ENCODE data around the gene RFC4. TPM values are rescaled to one million over a fixed set of nuclear protein-coding genes. Genes with fewer than 3 reads are reported as not detected.

RFC4 gene
- total and polyA plus RNA-seq, 2 of the 8 experiments (the other 6 are each of a cell fraction or from before 2014, with no cell fraction given) = 21.8 to 86.9 TPM

GRCh38 chr3:186798239-186798874 lies 7.9 kb downstream of the RFC4 start:
- H4K20me1 ChIP-seq (replicated peaks in 1 of 2; ENCODE audit: control insufficient read depth in 1 of 2, insufficient read depth in 2 of 2, low read length in 2 of 2) = peaks cover 4 to 5% of the 10 kb centered on the region in 2 experiments
- no peak overlapping the region for H3K9ac ChIP-seq (replicated peaks in 1 of 4; ENCODE audit: extremely low read depth in 1 of 4, low read depth in 3 of 4, low read length in 3 of 4)
- no peak overlapping the region for H3K14ac ChIP-seq (ENCODE audit: insufficient read length)
- no peaks in the 10 kb centered on the region for H3K9me3 ChIP-seq (ENCODE audit: insufficient read depth in 2 of 2, low read depth in 1 of 2, low read length in 1 of 2)
- no peak overlapping the region for H2BK15ac ChIP-seq (ENCODE audit: low read length)
- WGBS, 2 experiments (ENCODE audit: extremely low coverage in 1 of 2, insufficient coverage in 1 of 2, insufficient read length in 1 of 2, insufficient replicate concordance in 2 of 2, low coverage in 1 of 2, low lambda C conversion rate in 2 of 2, missing lambda C conversion rate in 1 of 2) = 98% methylated on average over 3 of the region's 3 CpGs; no CpG with 5 or more reads in 1 of the 2 experiments
- H3K79me2 ChIP-seq (ENCODE audit: control insufficient read depth in 1 of 2, insufficient read depth in 2 of 2, low read length in 2 of 2) = no peaks in the 10 kb centered on the region; a peak in 1 of 4 replicates
- no peak overlapping the region for H2BK12ac ChIP-seq (ENCODE audit: low read depth, low read length)
- H2BK5ac ChIP-seq (ENCODE audit: low read depth, low read length) = no peak overlapping the region
- no peaks in the 10 kb centered on the region for H3K79me1 ChIP-seq (ENCODE audit: low read depth, low read length)
- no peak overlapping the region for H2BK120ac ChIP-seq (replicated peaks; ENCODE audit: low read depth, low read length)
- no peaks in the 10 kb centered on the region for H3K23me2 ChIP-seq (ENCODE audit: low read depth, low read length)
- H3K4me2 ChIP-seq (ENCODE audit: insufficient read depth in 1 of 2, low read depth in 2 of 2, low read length in 2 of 2) = no peak overlapping the region
- H4K5ac ChIP-seq (ENCODE audit: insufficient read length, low read depth, low read length) = no peak overlapping the region
- H3K27ac ChIP-seq (ENCODE audit: low read depth, low read length) = no peak overlapping the region
- H2AK5ac ChIP-seq (ENCODE audit: low read depth, low read length) = no peak overlapping the region
- no peak for DNase-seq (ENCODE audit: low read depth in 1 of 2, low spot score in 2 of 2)
- no peak overlapping the region for H4K8ac ChIP-seq (ENCODE audit: extremely low read depth, insufficient read depth, low read length)
- no peak overlapping the region for H3K23ac ChIP-seq (ENCODE audit: insufficient read length)
- H4K91ac ChIP-seq (replicated peaks; ENCODE audit: insufficient read length, low read length) = no peak overlapping the region
- no peak for FAIRE-seq
- H3K27me3 ChIP-seq (replicated peaks in 1 of 4; ENCODE audit: control insufficient read depth in 3 of 4, extremely low read depth in 1 of 4, insufficient read depth in 3 of 4, low read length in 3 of 4) = no peaks in the 10 kb centered on the region
- no peaks in the 10 kb centered on the region for H3K4me1 ChIP-seq (replicated peaks in 1 of 4; ENCODE audit: control insufficient read depth in 3 of 4, insufficient read depth in 4 of 4, low read length in 3 of 4)
- no peak overlapping the region for H3K18ac ChIP-seq (ENCODE audit: extremely low read depth, low read length)
- H3K56ac ChIP-seq (replicated peaks; ENCODE audit: insufficient read length, low read depth, low read length) = no peak overlapping the region
- no peak overlapping the region for H2BK20ac ChIP-seq (ENCODE audit: low read length)
- no peak overlapping the region for H2AFZ ChIP-seq (ENCODE audit: low read length)
- H3K36me3 ChIP-seq (ENCODE audit: control insufficient read depth in 2 of 4, insufficient read depth in 4 of 4, low read length in 3 of 4) = peaks cover 17 to 88% (median 67%) of the 10 kb centered on the region in 4 experiments
- no peak overlapping the region for H3K4me3 ChIP-seq (ENCODE audit: extremely low read depth in 1 of 4, insufficient read depth in 2 of 4, low read depth in 3 of 4, low read length in 4 of 4)
- H3K4ac ChIP-seq (replicated peaks; ENCODE audit: insufficient read length, low read depth, low read length) = no peak overlapping the region
- POLR2A ChIA-PET (ENCODE audit: partially characterized antibody) = interaction anchor here (1.4 to 12.4 kb wide), 3 partner anchors 8 to 14 kb away, joined by 14 to 166 read pairs (median 103); partner anchors contain the start of genes EIF4A2 and RFC4
- CTCF ChIA-PET (ENCODE audit: partially characterized antibody) = interaction anchor here (1.0 to 2.9 kb wide), 4 partner anchors 21 to 213 kb away, joined by 3 to 11 read pairs (median 6); no protein-coding TSS in a partner anchor
- no peak for TF ChIP-seq HDAC6 (IDR thresholded peaks at IDR 0.05; ENCODE audit: low read depth, low read length)
- TF ChIP-seq CBX5 (IDR thresholded peaks at IDR 0.05; ENCODE audit: low read depth, low read length) = no peak
- TF ChIP-seq E2F6 (IDR thresholded peaks at IDR 0.05) = no peak
- no peak for TF ChIP-seq POU5F1 (IDR thresholded peaks at IDR 0.05; ENCODE audit: low read depth, low read length)
- no peak for TF ChIP-seq JUND (IDR thresholded peaks at IDR 0.05; ENCODE audit: low read length)
- TF ChIP-seq SIRT6 (IDR thresholded peaks at IDR 0.05; ENCODE audit: low read length) = no peak
- no peak for TF ChIP-seq RBBP5 (IDR thresholded peaks at IDR 0.05; ENCODE audit: borderline replicate concordance, low read depth, low read length)
- no peak for TF ChIP-seq SRF (IDR thresholded peaks at IDR 0.05; ENCODE audit: low read depth, low read length)
- no peak for TF ChIP-seq CTCF (IDR thresholded peaks at IDR 0.05; ENCODE audit: control extremely low read depth in 1 of 3, insufficient read depth in 1 of 3, low read depth in 1 of 3, low read length in 3 of 3)
- TF ChIP-seq BACH1 (IDR thresholded peaks at IDR 0.05; ENCODE audit: low read length) = no peak

Data from H1 (cell line).